ENCODE measurements around the gene HRG. TPM values are rescaled to one million over a fixed set of nuclear protein-coding genes. Genes with fewer than 3 reads are reported as not detected.

Gene HRG
- total and polyA plus RNA-seq, 2 of the 8 experiments (the other 6 are each of a cell fraction or from before 2014, with no cell fraction given) = 0.03 to 0.15 TPM

DNA sequence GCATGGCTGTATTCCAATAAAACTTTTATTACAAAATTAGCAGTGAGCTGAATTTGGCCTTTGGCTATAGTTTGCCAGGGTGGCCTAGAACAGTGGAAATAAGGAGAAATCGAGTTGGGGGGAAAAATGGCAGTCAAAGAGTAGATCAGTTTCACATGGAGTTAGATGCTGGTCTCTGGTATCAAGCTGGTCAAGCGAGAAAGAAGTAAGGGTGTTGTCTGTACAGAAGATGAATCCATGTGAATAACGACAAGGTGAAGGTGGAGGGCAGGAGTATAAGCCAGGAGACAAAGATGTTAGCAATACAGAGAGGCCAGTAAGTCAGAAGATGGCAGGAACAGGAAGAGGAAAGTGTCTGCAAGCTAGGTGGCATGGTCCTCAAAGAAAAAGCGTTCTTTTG is 41.2 kb upstream of the HRG start (continued):
- TF ChIP-seq, protein P1, sequence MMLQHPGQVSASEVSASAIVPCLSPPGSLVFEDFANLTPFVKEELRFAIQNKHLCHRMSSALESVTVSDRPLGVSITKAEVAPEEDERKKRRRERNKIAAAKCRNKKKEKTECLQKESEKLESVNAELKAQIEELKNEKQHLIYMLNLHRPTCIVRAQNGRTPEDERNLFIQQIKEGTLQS (IDR thresholded peaks at IDR 0.05; ENCODE audit: insufficient read depth, low read depth, low read length) = no peak
- TF ChIP-seq CHD2 (IDR thresholded peaks at IDR 0.05; ENCODE audit: low read length) = no peak
- TF ChIP-seq SP1 (IDR thresholded peaks at IDR 0.05; ENCODE audit: low read depth, low read length) = no peak
- no peak for TF ChIP-seq CREB1 (IDR thresholded peaks at IDR 0.05)
- TF ChIP-seq CBX5 (IDR thresholded peaks at IDR 0.05; ENCODE audit: low read depth, low read length) = no peak
- TF ChIP-seq MAX (IDR thresholded peaks at IDR 0.05) = no peak
- TF ChIP-seq JUND (IDR thresholded peaks at IDR 0.05; ENCODE audit: low read length) = no peak
- TF ChIP-seq ZNF274 (IDR thresholded peaks at IDR 0.05; ENCODE audit: borderline replicate concordance, extremely low read depth, low read length) = no peak
- no peak for TF ChIP-seq HDAC2 (IDR thresholded peaks at IDR 0.05; ENCODE audit: borderline replicate concordance in 1 of 2, low read depth in 2 of 2, low read length in 2 of 2)
